Suprapubic skin (tissue), 4 donors: Measurements from ENCODE around the gene CX3CR1.

Experiments used
- EP300 ChIP-seq: sonication (generic); formaldehyde crosslinking; IDR thresholded peaks from one replicate; pipeline ENCODE4 v1.6.1; 2017; ENCODE audit warnings: antibody characterized with exemption
- POLR2A ChIP-seq, 2 donors: fragments of 450-650 bp; IDR thresholded peaks; one replicate each; pipeline ENCODE4 v1.6.1; 2017; ENCODE audit warnings: antibody characterized with exemption in 2 of 2, mild to moderate bottlenecking in 2 of 2, moderate library complexity in 2 of 2
- POLR2AphosphoS5 ChIP-seq, 3 donors: sonication (generic); formaldehyde crosslinking; IDR thresholded peaks; one replicate each; pipeline ENCODE4 v1.6.1; 2017; ENCODE audit warnings: antibody characterized with exemption in 3 of 3
- TF ChIP-seq, protein P1 (sequence below), 2 donors: fragments of 200-600 bp in 1 of 2; fragments of 450-650 bp in 1 of 2; sonication (generic) in 1 of 2; IDR thresholded peaks; one replicate each; pipeline ENCODE4 v1.5.1; 2016 to 2019; ENCODE audit warnings: antibody characterized with exemption in 2 of 2, mild to moderate bottlenecking in 1 of 2, moderate library complexity in 1 of 2

DNA sequence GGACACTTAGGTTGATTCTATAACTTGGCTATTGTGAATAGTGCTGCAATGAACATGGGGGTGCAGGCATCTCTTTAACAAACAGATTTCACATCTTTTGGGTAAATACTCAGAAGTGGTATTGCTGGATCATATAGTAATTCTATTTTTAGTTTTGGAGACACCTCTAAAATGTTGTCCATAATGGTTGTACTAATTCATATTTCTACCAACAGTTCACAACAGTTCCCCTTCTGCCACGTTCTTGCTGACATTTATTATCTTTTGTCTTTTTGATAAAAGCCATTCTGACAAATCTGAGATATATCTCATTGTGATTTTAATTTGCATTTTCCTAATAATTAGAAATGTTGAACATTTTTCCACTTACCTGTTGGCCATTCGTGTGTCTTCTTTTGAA is 19.5 kb downstream of the CX3CR1 start:
- TF ChIP-seq, protein P1, sequence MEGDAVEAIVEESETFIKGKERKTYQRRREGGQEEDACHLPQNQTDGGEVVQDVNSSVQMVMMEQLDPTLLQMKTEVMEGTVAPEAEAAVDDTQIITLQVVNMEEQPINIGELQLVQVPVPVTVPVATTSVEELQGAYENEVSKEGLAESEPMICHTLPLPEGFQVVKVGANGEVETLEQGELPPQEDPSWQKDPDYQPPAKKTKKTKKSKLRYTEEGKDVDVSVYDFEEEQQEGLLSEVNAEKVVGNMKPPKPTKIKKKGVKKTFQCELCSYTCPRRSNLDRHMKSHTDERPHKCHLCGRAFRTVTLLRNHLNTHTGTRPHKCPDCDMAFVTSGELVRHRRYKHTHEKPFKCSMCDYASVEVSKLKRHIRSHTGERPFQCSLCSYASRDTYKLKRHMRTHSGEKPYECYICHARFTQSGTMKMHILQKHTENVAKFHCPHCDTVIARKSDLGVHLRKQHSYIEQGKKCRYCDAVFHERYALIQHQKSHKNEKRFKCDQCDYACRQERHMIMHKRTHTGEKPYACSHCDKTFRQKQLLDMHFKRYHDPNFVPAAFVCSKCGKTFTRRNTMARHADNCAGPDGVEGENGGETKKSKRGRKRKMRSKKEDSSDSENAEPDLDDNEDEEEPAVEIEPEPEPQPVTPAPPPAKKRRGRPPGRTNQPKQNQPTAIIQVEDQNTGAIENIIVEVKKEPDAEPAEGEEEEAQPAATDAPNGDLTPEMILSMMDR (IDR thresholded peaks at IDR 0.05): no peak
- TF ChIP-seq EP300 (no peak), POLR2A (IDR thresholded peaks at IDR 0.05) (no peak), POLR2AphosphoS5 (IDR thresholded peaks at IDR 0.05) (no peak)
